SU-DHL-6 (cell line): ENCODE results near the gene EIF1AD.

ENCODE experiments used
- H2AFZ ChIP-seq: fragments of 200-600 bp; sonication (generic); 2 replicates; pipeline ENCODE4 v1.6.1; 2014; ENCODE audit warnings: low read depth, mild to moderate bottlenecking, moderate library complexity, mixed read lengths, antibody characterized with exemption, low read length; ENCODE audit not compliant: severe bottlenecking
- H3F3A ChIP-seq: fragments of 200-600 bp; shearing (Covaris generic); 2 replicates; pipeline ENCODE4 v1.6.0; 2016; ENCODE audit warnings: antibody characterized with exemption, mild to moderate bottlenecking; ENCODE audit not compliant: insufficient read depth
- H3K27ac ChIP-seq: fragments of 200-600 bp; sonication (generic); 2 replicates; pipeline ENCODE4 v1.5.1; 2016; ENCODE audit warnings: low read depth, mild to moderate bottlenecking, low read length, moderate library complexity, mixed read lengths
- H3K27me3 ChIP-seq: fragments of 200-600 bp; sonication (generic), shearing (Covaris generic); 2 replicates; pipeline ENCODE4 v1.6.0; 2014; ENCODE audit warnings: mild to moderate bottlenecking, low read length
- H3K36me3 ChIP-seq: fragments of 200-600 bp; sonication (generic); 2 replicates; pipeline ENCODE4 v1.6.1; 2014; ENCODE audit warnings: mild to moderate bottlenecking, low read length, mixed read lengths
- H3K4me2 ChIP-seq: fragments of 300-600, 200-600 bp; shearing (Covaris generic), sonication (generic); 2 replicates; pipeline ENCODE4 v1.6.0; 2014; ENCODE audit warnings: low read length, low read depth, mild to moderate bottlenecking; ENCODE audit not compliant: poor library complexity, severe bottlenecking
- H3K4me3 ChIP-seq: fragments of 200-600 bp; sonication (generic); 2 replicates; pipeline ENCODE4 v1.5.1; 2014; ENCODE audit warnings: antibody characterized with exemption, low read length, mild to moderate bottlenecking, mixed read lengths; ENCODE audit not compliant: insufficient read depth, poor library complexity, severe bottlenecking
- H3K79me2 ChIP-seq: fragments of 200-600 bp; sonication (generic); 2 replicates; pipeline ENCODE4 v1.6.1; 2014; ENCODE audit warnings: mild to moderate bottlenecking, low read length, moderate library complexity; ENCODE audit not compliant: insufficient read depth
- H3K9ac ChIP-seq: fragments of 200-600 bp; sonication (generic); 2 replicates; pipeline ENCODE4 v1.7.0; 2014; ENCODE audit warnings: mild to moderate bottlenecking, low read length
- H3K9me2 ChIP-seq: fragments of 200-600 bp; sonication (generic); replicated peaks from 2 replicates; pipeline ENCODE4 v1.6.1; 2014; ENCODE audit warnings: low read length; ENCODE audit not compliant: insufficient read depth
- H3K9me3 ChIP-seq: fragments of 200-600 bp; sonication (generic); 2 replicates; pipeline ENCODE4 v1.6.1; 2014; ENCODE audit warnings: low read length, mixed read lengths; ENCODE audit not compliant: insufficient read depth
- H4K20me1 ChIP-seq: fragments of 200-600 bp; sonication (generic); 2 replicates; pipeline ENCODE4 v1.6.1; 2014; ENCODE audit warnings: low read depth, mild to moderate bottlenecking, antibody characterized with exemption, low read length, moderate library complexity, mixed read lengths
- EZH2phosphoT487 ChIP-seq: fragments of 200-600 bp; sonication (generic), shearing (Covaris generic); conservative IDR thresholded peaks from 2 replicates; pipeline ENCODE4 v1.6.1; 2018; ENCODE audit warnings: mild to moderate bottlenecking, antibody characterized with exemption, low read length, moderate library complexity, mixed read lengths
- TF ChIP-seq, protein P1 (sequence below): fragments of 200-600 bp; sonication (generic); IDR thresholded peaks from one replicate; pipeline ENCODE4 v1.5.1; 2017; ENCODE audit warnings: antibody characterized with exemption, mild to moderate bottlenecking, low read length, moderate library complexity; ENCODE audit not compliant: insufficient read depth, poor library complexity, severe bottlenecking

Gene EIF1AD

GRCh38 chr11:65958291-65958690 is 43.7 kb downstream of the EIF1AD start:
- Histone ChIP-seq H3F3A (no peaks in the 10 kb centered on the region), H2AFZ (no peak overlapping the region), H3K9ac (no peak overlapping the region), H3K36me3 (no peaks in the 10 kb centered on the region), H3K4me2 (no peak overlapping the region), H3K4me3 (no peak overlapping the region), H4K20me1 (0 out of 2 replicates have a peak, but pooled peaks cover 3% of the 10 kb centered on the region), H3K27ac (no peak overlapping the region), H3K79me2 (peaks cover 16% of the 10 kb centered on the region), H3K27me3 (no peaks in the 10 kb centered on the region), H3K9me2 (no peaks in the 10 kb centered on the region), H3K9me3 (no peaks in the 10 kb centered on the region)
- TF ChIP-seq EZH2phosphoT487, result no peak
- TF ChIP-seq, protein P1, sequence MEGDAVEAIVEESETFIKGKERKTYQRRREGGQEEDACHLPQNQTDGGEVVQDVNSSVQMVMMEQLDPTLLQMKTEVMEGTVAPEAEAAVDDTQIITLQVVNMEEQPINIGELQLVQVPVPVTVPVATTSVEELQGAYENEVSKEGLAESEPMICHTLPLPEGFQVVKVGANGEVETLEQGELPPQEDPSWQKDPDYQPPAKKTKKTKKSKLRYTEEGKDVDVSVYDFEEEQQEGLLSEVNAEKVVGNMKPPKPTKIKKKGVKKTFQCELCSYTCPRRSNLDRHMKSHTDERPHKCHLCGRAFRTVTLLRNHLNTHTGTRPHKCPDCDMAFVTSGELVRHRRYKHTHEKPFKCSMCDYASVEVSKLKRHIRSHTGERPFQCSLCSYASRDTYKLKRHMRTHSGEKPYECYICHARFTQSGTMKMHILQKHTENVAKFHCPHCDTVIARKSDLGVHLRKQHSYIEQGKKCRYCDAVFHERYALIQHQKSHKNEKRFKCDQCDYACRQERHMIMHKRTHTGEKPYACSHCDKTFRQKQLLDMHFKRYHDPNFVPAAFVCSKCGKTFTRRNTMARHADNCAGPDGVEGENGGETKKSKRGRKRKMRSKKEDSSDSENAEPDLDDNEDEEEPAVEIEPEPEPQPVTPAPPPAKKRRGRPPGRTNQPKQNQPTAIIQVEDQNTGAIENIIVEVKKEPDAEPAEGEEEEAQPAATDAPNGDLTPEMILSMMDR, result no peak

DNA sequence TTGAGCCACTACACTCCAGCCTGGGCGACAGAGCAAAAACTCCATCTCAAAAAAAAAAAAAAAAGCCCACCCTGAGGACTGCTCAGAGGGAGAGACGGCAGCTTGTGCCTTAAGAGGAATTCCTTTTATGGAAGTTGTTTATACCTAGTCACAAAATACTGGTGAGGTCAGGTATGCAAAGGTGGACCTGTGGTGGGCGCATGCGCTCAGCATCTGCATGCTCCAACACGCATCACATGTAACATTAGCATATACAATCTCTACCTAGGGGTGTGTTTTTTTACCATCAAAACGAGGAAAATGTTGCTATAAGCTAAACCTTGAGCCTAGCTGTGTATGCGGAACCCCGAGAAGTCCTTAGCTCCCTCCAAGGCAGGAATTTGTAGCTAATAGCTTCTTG is 47.2 kb downstream of the EIF1AD start:
- H3K4me2 ChIP-seq, result no peak overlapping the region
- no peaks in the 10 kb centered on the region for H3F3A ChIP-seq
- no peaks in the 10 kb centered on the region for H3K79me2 ChIP-seq
- H3K9me3 ChIP-seq, result no peaks in the 10 kb centered on the region
- no peaks in the 10 kb centered on the region for H3K27me3 ChIP-seq
- no peaks in the 10 kb centered on the region for H4K20me1 ChIP-seq
- H3K36me3 ChIP-seq, result no peaks in the 10 kb centered on the region
- TF ChIP-seq EZH2phosphoT487, result no peak
- TF ChIP-seq, protein P1, result no peak
- H2AFZ ChIP-seq, result no peak overlapping the region
- no peak overlapping the region for H3K9ac ChIP-seq
- H3K27ac ChIP-seq, result no peak overlapping the region
- H3K9me2 ChIP-seq, result no peaks in the 10 kb centered on the region
- no peak overlapping the region for H3K4me3 ChIP-seq

- Histone ChIP-seq H4K20me1 (no peaks in the 10 kb centered on the region), H3K36me3 (no peaks in the 10 kb centered on the region), H3K9me2 (no peaks in the 10 kb centered on the region), H3F3A (no peaks in the 10 kb centered on the region), H3K27ac (no peak overlapping the region), H3K9ac (no peak overlapping the region), H3K4me2 (no peak overlapping the region), H3K27me3 (no peaks in the 10 kb centered on the region), H2AFZ (no peak overlapping the region), H3K79me2 (no peaks in the 10 kb centered on the region), H3K9me3 (no peaks in the 10 kb centered on the region), H3K4me3 (no peak overlapping the region)
- TF ChIP-seq EZH2phosphoT487, result no peak
- TF ChIP-seq, protein P1, result no peak
Observed at GRCh38 chr11:65953471-65953870, 48.5 kb downstream of the EIF1AD start.
